Muscle layer of duodenum (tissue), 2 donors: Measurements from ENCODE around the gene COLEC11.

Experiments used
- H3K27ac ChIP-seq: one replicate; pipeline ENCODE4 v1.7.0; 2013; ENCODE audit warnings: mild to moderate bottlenecking, low read length
- H3K27me3 ChIP-seq: one replicate; pipeline ENCODE4 v1.7.0; 2013; ENCODE audit warnings: low read depth, mild to moderate bottlenecking, control low read depth, low read length
- H3K36me3 ChIP-seq, 2 donors: one replicate each; pipeline ENCODE4 v1.7.0; 2013; ENCODE audit warnings: low read length in 2 of 2, control low read depth in 1 of 2, mild to moderate bottlenecking in 1 of 2; ENCODE audit not compliant: insufficient read depth in 2 of 2, control insufficient read depth in 1 of 2
- H3K4me1 ChIP-seq, 2 donors: one replicate each; pipeline ENCODE4 v1.7.0; 2013; ENCODE audit warnings: low read length in 2 of 2, mild to moderate bottlenecking in 2 of 2, control low read depth in 1 of 2, moderate library complexity in 1 of 2; ENCODE audit not compliant: insufficient read depth in 2 of 2, control insufficient read depth in 1 of 2
- H3K4me3 ChIP-seq, 2 donors: one replicate each; pipeline ENCODE4 v1.7.0; 2013; ENCODE audit warnings: low read length in 2 of 2, low read depth in 1 of 2, mild to moderate bottlenecking in 1 of 2
- H3K9me3 ChIP-seq, 2 donors: one replicate each; pipeline ENCODE4 v1.7.0; 2013; ENCODE audit warnings: low read length in 2 of 2, control low read depth in 1 of 2, mild to moderate bottlenecking in 1 of 2; ENCODE audit not compliant: control insufficient read depth in 1 of 2
- donor health status: healthy.

COLEC11 gene

GRCh38 chr2:3636586-3637310 lies 41.8 kb downstream of the COLEC11 start:
- H3K4me1 ChIP-seq: no peaks in the 10 kb centered on the region

GRCh38 chr2:3637311-3637675 lies 42.4 kb downstream of the COLEC11 start:
- no peaks in the 10 kb centered on the region for H3K36me3 ChIP-seq
- no peaks in the 10 kb centered on the region for H3K4me1 ChIP-seq
- no peak overlapping the region for H3K27ac ChIP-seq
- H3K4me3 ChIP-seq: no peak overlapping the region
- no peaks in the 10 kb centered on the region for H3K27me3 ChIP-seq
- H3K9me3 ChIP-seq: no peaks in the 10 kb centered on the region

More at GRCh38 chr2:3636586-3637310, 41.8 kb downstream of the COLEC11 start:
- no peak overlapping the region for H3K27ac ChIP-seq
- H3K4me3 ChIP-seq: no peak overlapping the region
- H3K27me3 ChIP-seq: no peaks in the 10 kb centered on the region
- no peaks in the 10 kb centered on the region for H3K9me3 ChIP-seq
- H3K36me3 ChIP-seq: no peaks in the 10 kb centered on the region

- H3K27ac ChIP-seq: no peak overlapping the region
Measured at GRCh38 chr2:3637692-3638455, 43.0 kb downstream of the COLEC11 start.

GRCh38 chr2:3638456-3638810 lies 43.5 kb downstream of the COLEC11 start:
- no peaks in the 10 kb centered on the region for H3K4me1 ChIP-seq
- no peaks in the 10 kb centered on the region for H3K9me3 ChIP-seq
- H3K4me3 ChIP-seq: no peak overlapping the region
- no peaks in the 10 kb centered on the region for H3K36me3 ChIP-seq
- no peak overlapping the region for H3K27ac ChIP-seq
- H3K27me3 ChIP-seq: no peaks in the 10 kb centered on the region

More at GRCh38 chr2:3637692-3638455, 43.0 kb downstream of the COLEC11 start:
- no peak overlapping the region for H3K4me3 ChIP-seq
- no peaks in the 10 kb centered on the region for H3K36me3 ChIP-seq
- H3K4me1 ChIP-seq: no peaks in the 10 kb centered on the region
- H3K27me3 ChIP-seq: no peaks in the 10 kb centered on the region
- H3K9me3 ChIP-seq: no peaks in the 10 kb centered on the region

GRCh38 chr2:3639015-3639630 lies 44.2 kb downstream of the COLEC11 start:
- Histone ChIP-seq H3K27me3 (no peaks in the 10 kb centered on the region), H3K27ac (no peak overlapping the region), H3K36me3 (no peaks in the 10 kb centered on the region), H3K4me1 (no peaks in the 10 kb centered on the region), H3K4me3 (no peak overlapping the region), H3K9me3 (no peaks in the 10 kb centered on the region)

- no peaks in the 10 kb centered on the region for H3K9me3 ChIP-seq
- no peak overlapping the region for H3K27ac ChIP-seq
- no peaks in the 10 kb centered on the region for H3K27me3 ChIP-seq
- H3K4me1 ChIP-seq: no peaks in the 10 kb centered on the region
- no peak overlapping the region for H3K4me3 ChIP-seq
- no peaks in the 10 kb centered on the region for H3K36me3 ChIP-seq
Measured at GRCh38 chr2:3639653-3640052, 44.7 kb downstream of the COLEC11 start.

- Histone ChIP-seq H3K4me3 (no peak overlapping the region), H3K27ac (no peak overlapping the region), H3K4me1 (no peaks in the 10 kb centered on the region), H3K9me3 (no peaks in the 10 kb centered on the region), H3K36me3 (no peaks in the 10 kb centered on the region), H3K27me3 (no peaks in the 10 kb centered on the region)
Measured at GRCh38 chr2:3641181-3641580, 46.3 kb downstream of the COLEC11 start.

GRCh38 chr2:3641841-3642421 lies 47.0 kb downstream of the COLEC11 start:
- H3K9me3 ChIP-seq: no peaks in the 10 kb centered on the region

GRCh38 chr2:3642521-3643215 lies 47.8 kb downstream of the COLEC11 start:
- no peaks in the 10 kb centered on the region for H3K36me3 ChIP-seq
- no peak overlapping the region for H3K4me3 ChIP-seq
- no peak overlapping the region for H3K27ac ChIP-seq
- H3K27me3 ChIP-seq: no peaks in the 10 kb centered on the region
- H3K4me1 ChIP-seq: no peaks in the 10 kb centered on the region
- H3K9me3 ChIP-seq: no peaks in the 10 kb centered on the region

More at GRCh38 chr2:3641841-3642421, 47.0 kb downstream of the COLEC11 start:
- no peaks in the 10 kb centered on the region for H3K36me3 ChIP-seq
- no peak overlapping the region for H3K4me3 ChIP-seq
- no peaks in the 10 kb centered on the region for H3K27me3 ChIP-seq
- H3K4me1 ChIP-seq: no peaks in the 10 kb centered on the region
- H3K27ac ChIP-seq: no peak overlapping the region

GRCh38 chr2:3643371-3644245 lies 48.7 kb downstream of the COLEC11 start:
- Histone ChIP-seq H3K9me3 (no peaks in the 10 kb centered on the region), H3K27ac (no peak overlapping the region), H3K27me3 (no peaks in the 10 kb centered on the region), H3K4me1 (no peaks in the 10 kb centered on the region), H3K4me3 (no peak overlapping the region), H3K36me3 (no peaks in the 10 kb centered on the region)
